Measurements from ENCODE around the gene CDKN2B-AS1. TPM values are rescaled to one million over a fixed set of nuclear protein-coding genes. Genes with fewer than 3 reads are reported as not detected.
A peak's percentile ranks its signal among the peaks of the same experiment; 100 is the strongest.

The CDKN2B-AS1 gene
- total RNA-seq, 1 donor from 2014 or later = 0.36 TPM

DNA sequence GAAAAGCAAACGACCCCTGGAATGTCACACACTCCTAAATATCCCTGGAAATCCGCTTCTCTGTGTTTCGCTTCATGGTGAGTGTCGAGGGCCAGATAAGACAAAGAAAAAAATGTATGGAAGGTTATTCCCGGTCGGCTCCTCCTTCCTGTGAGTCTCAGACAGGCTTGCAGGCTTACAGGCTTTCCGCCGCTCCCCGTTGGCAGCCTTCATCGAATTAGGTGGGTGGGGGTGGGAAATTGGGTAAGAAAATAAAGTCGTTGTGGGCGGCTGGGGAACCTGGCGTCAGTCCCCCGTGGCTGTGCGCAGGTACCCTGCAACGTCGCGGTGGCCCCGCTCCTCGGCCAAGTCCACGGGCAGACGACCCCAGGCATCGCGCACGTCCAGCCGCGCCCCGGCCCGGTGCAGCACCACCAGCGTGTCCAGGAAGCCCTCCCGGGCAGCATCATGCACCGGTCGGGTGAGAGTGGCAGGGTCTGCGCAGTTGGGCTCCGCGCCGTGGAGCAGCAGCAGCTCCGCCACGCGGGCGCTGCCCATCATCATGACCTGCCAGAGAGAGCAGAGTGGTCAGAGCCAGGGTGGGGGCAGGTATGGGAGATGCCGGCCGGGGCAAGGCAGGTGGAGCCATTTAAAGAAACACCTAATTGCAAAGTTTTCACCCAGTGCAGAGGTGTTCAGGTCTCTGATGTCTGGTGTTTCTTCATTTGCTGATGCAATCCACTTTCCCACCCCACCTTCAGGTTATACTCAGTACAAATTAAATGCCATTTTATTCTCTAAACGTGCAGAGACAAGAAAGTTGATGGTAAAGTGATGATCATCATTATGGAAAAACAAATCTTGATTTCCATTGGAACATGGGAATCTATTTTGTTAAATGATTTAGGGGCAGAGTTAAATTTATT is 11.4 kb downstream of the CDKN2B-AS1 start:
- Mint-ChIP-seq H3K36me3 (ENCODE audit: low read depth, unreplicated experiment) (no peaks in the 10 kb centered on the region), H3K27me3 (ENCODE audit: unreplicated experiment) (peaks cover 4% of the 10 kb centered on the region), H3K9me3 (ENCODE audit: unreplicated experiment) (no peaks in the 10 kb centered on the region), H3K27ac (ENCODE audit: unreplicated experiment) (no peak overlapping the region), H3K4me1 (ENCODE audit: unreplicated experiment) (peaks cover 12% of the 10 kb centered on the region), H3K4me3 (ENCODE audit: unreplicated experiment) (peak overlapping the region; percentile 71)
- TF ChIP-seq, protein P1, sequence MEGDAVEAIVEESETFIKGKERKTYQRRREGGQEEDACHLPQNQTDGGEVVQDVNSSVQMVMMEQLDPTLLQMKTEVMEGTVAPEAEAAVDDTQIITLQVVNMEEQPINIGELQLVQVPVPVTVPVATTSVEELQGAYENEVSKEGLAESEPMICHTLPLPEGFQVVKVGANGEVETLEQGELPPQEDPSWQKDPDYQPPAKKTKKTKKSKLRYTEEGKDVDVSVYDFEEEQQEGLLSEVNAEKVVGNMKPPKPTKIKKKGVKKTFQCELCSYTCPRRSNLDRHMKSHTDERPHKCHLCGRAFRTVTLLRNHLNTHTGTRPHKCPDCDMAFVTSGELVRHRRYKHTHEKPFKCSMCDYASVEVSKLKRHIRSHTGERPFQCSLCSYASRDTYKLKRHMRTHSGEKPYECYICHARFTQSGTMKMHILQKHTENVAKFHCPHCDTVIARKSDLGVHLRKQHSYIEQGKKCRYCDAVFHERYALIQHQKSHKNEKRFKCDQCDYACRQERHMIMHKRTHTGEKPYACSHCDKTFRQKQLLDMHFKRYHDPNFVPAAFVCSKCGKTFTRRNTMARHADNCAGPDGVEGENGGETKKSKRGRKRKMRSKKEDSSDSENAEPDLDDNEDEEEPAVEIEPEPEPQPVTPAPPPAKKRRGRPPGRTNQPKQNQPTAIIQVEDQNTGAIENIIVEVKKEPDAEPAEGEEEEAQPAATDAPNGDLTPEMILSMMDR (IDR thresholded peaks at IDR 0.05; ENCODE audit: unreplicated experiment) = no peak
- peak; percentile 19 for DNase-seq (ENCODE audit: low spot score)

DNA sequence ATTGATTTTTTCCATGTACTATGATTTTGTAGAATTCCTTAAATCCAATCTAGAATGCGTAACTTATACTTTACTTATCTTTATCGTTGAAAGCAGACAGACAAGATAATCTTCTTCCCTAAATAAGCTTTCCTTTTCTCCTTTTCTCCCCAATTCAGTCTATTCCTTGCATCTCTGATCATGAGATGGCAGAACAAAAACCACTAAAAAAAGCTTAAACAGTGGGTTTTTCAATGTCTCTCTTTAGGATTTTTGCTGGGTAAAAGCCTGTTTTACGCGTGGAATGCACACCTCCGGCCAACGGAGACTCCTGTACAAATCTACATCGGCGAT is 13.8 kb downstream of the CDKN2B-AS1 start:
- no peak overlapping the region for H3K27ac Mint-ChIP-seq (ENCODE audit: unreplicated experiment)

DNA sequence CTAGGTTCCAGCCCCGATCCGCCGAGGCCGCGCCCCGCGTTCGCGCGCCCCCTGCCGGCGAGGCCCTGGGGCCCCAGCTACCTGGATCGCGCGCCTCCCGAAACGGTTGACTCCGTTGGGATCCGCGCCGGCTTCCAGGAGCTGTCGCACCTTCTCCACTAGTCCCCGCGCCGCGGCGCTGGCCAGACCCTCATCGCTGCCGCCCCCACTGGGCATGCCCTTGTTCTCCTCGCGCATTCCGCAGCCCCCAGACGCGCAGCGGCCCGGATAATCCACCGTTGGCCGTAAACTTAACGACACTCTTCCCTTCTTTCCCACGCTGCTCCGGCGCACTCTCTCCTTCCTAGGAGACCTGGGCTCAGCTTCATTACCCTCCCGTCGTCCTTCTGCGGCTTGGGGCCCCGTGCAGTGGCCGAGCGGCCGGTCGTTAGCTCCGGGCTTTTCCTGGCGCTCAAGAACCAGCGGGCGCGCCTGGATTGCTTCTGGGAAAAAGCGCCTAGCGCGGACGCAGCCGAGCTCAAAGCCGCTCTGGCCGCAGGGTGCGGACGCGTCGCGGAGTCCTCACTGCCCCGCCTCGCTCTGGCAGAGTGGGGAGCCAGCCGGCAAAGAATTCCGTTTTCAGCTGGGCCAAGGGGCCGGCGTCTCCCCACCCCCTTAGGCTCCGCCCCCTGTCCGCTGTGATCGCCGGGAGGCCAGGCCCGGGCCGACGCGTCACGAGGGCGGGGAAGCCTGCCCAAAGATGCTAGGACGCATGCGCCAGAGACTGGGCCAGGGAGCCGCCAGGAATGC is 14.3 kb downstream of the CDKN2B-AS1 start, which contains the start of gene CDKN2B:
Gene CDKN2B (minus strand): TSS at position 589 of the 789 bp plus-strand sequence. CDS start 352 bp downstream, at position 237.
- no peaks in the 10 kb centered on the region for H3K36me3 Mint-ChIP-seq (ENCODE audit: low read depth, unreplicated experiment)
- no peaks in the 10 kb centered on the region for H3K9me3 Mint-ChIP-seq (ENCODE audit: unreplicated experiment)
- no peak within 1 kb of the TSS for H3K27ac Mint-ChIP-seq (ENCODE audit: unreplicated experiment)
- peak within 1 kb of the TSS; percentile 91 for H3K4me3 Mint-ChIP-seq (ENCODE audit: unreplicated experiment)
- H3K4me1 Mint-ChIP-seq (ENCODE audit: unreplicated experiment) = peaks cover 12% of the 10 kb centered on the region
- TF ChIP-seq, protein P1 (IDR thresholded peaks at IDR 0.05; ENCODE audit: unreplicated experiment) = peak; percentile 97
- peaks cover 4% of the 10 kb centered on the region for H3K27me3 Mint-ChIP-seq (ENCODE audit: unreplicated experiment)
- DNase-seq (ENCODE audit: low spot score) = peak; percentile 96

More for the DNA sequence above, 13.8 kb downstream of the CDKN2B-AS1 start:
- Mint-ChIP-seq H3K4me1 (ENCODE audit: unreplicated experiment) (peaks cover 12% of the 10 kb centered on the region), H3K36me3 (ENCODE audit: low read depth, unreplicated experiment) (no peaks in the 10 kb centered on the region), H3K4me3 (ENCODE audit: unreplicated experiment) (peak overlapping the region; percentile 33), H3K9me3 (ENCODE audit: unreplicated experiment) (no peaks in the 10 kb centered on the region), H3K27me3 (ENCODE audit: unreplicated experiment) (peaks cover 4% of the 10 kb centered on the region)
- TF ChIP-seq, protein P1 (IDR thresholded peaks at IDR 0.05; ENCODE audit: unreplicated experiment) = no peak
- DNase-seq (ENCODE audit: low spot score) = no peak

- DNase-seq (ENCODE audit: low spot score) = no peak
- H3K27ac Mint-ChIP-seq (ENCODE audit: unreplicated experiment) = no peak overlapping the region
- peaks cover 12% of the 10 kb centered on the region for H3K4me1 Mint-ChIP-seq (ENCODE audit: unreplicated experiment)
- TF ChIP-seq, protein P1 (IDR thresholded peaks at IDR 0.05; ENCODE audit: unreplicated experiment) = no peak
- H3K27me3 Mint-ChIP-seq (ENCODE audit: unreplicated experiment) = peaks cover 4% of the 10 kb centered on the region
- H3K4me3 Mint-ChIP-seq (ENCODE audit: unreplicated experiment) = peak overlapping the region; percentile 91
- H3K36me3 Mint-ChIP-seq (ENCODE audit: low read depth, unreplicated experiment) = no peaks in the 10 kb centered on the region
- H3K9me3 Mint-ChIP-seq (ENCODE audit: unreplicated experiment) = no peaks in the 10 kb centered on the region
These were observed 14.9 kb downstream of the CDKN2B-AS1 start for GRCh38 chr9:22009506-22009867.

All from endothelial cell (in vitro differentiated cells).